ENCODE results near the gene IL4I1.

Gene IL4I1

GRCh38 chr19:49931293-49932040 is 34.8 kb upstream of the IL4I1 start:
- in situ Hi-C loops (cut with HindIII; ENCODE audit: low pct_ligation_motif_present, low sequenced_read_pairs), result no loop called here

DNA sequence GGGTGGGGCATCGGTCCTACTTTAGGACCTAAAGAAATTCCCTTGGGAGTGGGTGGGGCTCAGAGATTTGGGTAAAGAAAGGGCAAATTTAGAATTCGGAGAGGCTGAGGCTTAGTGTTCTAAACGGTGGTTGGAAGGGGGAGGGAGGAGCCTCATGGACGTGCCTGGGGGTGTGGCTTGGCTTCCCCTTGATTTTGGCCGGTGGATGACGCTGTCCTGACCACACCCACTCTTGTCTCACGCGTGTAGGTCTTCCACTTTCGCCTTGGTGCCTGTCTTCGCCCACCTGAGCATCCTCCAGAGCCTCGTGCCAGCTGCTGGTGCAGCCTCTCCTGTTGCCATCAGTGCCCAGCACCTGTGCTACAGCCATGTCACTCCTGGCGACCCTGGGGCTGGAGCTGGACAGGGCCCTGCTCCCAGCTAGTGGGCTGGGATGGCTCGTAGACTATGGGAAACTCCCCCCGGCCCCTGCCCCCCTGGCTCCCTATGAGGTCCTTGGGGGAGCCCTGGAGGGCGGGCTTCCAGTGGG is 33.9 kb upstream of the IL4I1 start:
- TF ChIP-seq, protein P1, sequence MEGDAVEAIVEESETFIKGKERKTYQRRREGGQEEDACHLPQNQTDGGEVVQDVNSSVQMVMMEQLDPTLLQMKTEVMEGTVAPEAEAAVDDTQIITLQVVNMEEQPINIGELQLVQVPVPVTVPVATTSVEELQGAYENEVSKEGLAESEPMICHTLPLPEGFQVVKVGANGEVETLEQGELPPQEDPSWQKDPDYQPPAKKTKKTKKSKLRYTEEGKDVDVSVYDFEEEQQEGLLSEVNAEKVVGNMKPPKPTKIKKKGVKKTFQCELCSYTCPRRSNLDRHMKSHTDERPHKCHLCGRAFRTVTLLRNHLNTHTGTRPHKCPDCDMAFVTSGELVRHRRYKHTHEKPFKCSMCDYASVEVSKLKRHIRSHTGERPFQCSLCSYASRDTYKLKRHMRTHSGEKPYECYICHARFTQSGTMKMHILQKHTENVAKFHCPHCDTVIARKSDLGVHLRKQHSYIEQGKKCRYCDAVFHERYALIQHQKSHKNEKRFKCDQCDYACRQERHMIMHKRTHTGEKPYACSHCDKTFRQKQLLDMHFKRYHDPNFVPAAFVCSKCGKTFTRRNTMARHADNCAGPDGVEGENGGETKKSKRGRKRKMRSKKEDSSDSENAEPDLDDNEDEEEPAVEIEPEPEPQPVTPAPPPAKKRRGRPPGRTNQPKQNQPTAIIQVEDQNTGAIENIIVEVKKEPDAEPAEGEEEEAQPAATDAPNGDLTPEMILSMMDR (IDR thresholded peaks at IDR 0.05; ENCODE audit: low read depth, low read length, missing control alignments), result no peak
- Histone ChIP-seq H3K36me3 (replicated peaks) (peaks cover 22% of the 10 kb centered on the region), H3K4me3 (ENCODE audit: low read depth, low read length) (no peak overlapping the region), H3K27ac (no peak overlapping the region), H3K27me3 (replicated peaks) (no peaks in the 10 kb centered on the region)
- in situ Hi-C loops (cut with HindIII; ENCODE audit: low pct_ligation_motif_present, low sequenced_read_pairs), result no loop called here
- DNase-seq, result no peak

More at GRCh38 chr19:49931293-49932040, 34.8 kb upstream of the IL4I1 start:
- DNase-seq, result no peak
- H3K36me3 ChIP-seq (replicated peaks), result peaks cover 20% of the 10 kb centered on the region
- no peak overlapping the region for H3K27ac ChIP-seq
- no peaks in the 10 kb centered on the region for H3K27me3 ChIP-seq (replicated peaks)
- TF ChIP-seq, protein P1 (IDR thresholded peaks at IDR 0.05; ENCODE audit: low read depth, low read length, missing control alignments), result no peak
- no peak overlapping the region for H3K4me3 ChIP-seq (ENCODE audit: low read depth, low read length)

- in situ Hi-C loops (cut with HindIII; ENCODE audit: low pct_ligation_motif_present, low sequenced_read_pairs), result no loop called here
- H3K4me3 ChIP-seq (ENCODE audit: low read depth, low read length), result peak overlapping the region; percentile 96
- H3K36me3 ChIP-seq (replicated peaks), result peaks cover 22% of the 10 kb centered on the region
- H3K27me3 ChIP-seq (replicated peaks), result no peaks in the 10 kb centered on the region
- DNase-seq, result peak; percentile 94
- peak overlapping the region; percentile 86 for H3K27ac ChIP-seq
- TF ChIP-seq, protein P1 (IDR thresholded peaks at IDR 0.05; ENCODE audit: low read depth, low read length, missing control alignments), result no peak
Observed at GRCh38 chr19:49929611-49930482, 33.2 kb upstream of the IL4I1 start.

- TF ChIP-seq, protein P1 (IDR thresholded peaks at IDR 0.05; ENCODE audit: low read depth, low read length, missing control alignments), result no peak
- H3K4me3 ChIP-seq (ENCODE audit: low read depth, low read length), result peak within 1 kb of the TSS; percentile 96
- peak within 1 kb of the TSS; percentile 86 for H3K27ac ChIP-seq
- in situ Hi-C loops (cut with HindIII; ENCODE audit: low pct_ligation_motif_present, low sequenced_read_pairs), result no loop called here
- H3K27me3 ChIP-seq (replicated peaks), result no peaks in the 10 kb centered on the region
- peak; percentile 52 for DNase-seq
- H3K36me3 ChIP-seq (replicated peaks), result peaks cover 22% of the 10 kb centered on the region
Observed at GRCh38 chr19:49929121-49929610, 32.5 kb upstream of the IL4I1 start, which contains the start of the genes ATF5 and NUP62. TSS of gene ATF5 (plus strand) at chr19:49929205. CDS start at chr19:49930851, 1,646 bp downstream. TSS of gene NUP62 (minus strand) at chr19:49929504. CDS start at chr19:49909807, 19,697 bp downstream.

GRCh38 chr19:49927526-49928264 is 31.0 kb upstream of the IL4I1 start:
- Histone ChIP-seq H3K4me3 (ENCODE audit: low read depth, low read length) (peak overlapping the region; percentile 12), H3K27ac (no peak overlapping the region), H3K36me3 (replicated peaks) (peaks cover 29% of the 10 kb centered on the region), H3K27me3 (replicated peaks) (no peaks in the 10 kb centered on the region)
- DNase-seq, result no peak
- TF ChIP-seq, protein P1 (IDR thresholded peaks at IDR 0.05; ENCODE audit: low read depth, low read length, missing control alignments), result no peak
- in situ Hi-C loops (cut with HindIII; ENCODE audit: low pct_ligation_motif_present, low sequenced_read_pairs), result no loop called here

Measured in brain microvascular endothelial cell (primary cell).